Measurements from ENCODE around the gene NUP107.
A peak's percentile ranks its signal among the peaks of the same experiment; 100 is the strongest.

NUP107 gene

GRCh38 chr12:68743356-68743755 lies 56.6 kb downstream of the NUP107 start:
- no peaks in the 10 kb centered on the region for H3K9me3 ChIP-seq (ENCODE audit: control insufficient read depth, insufficient read depth, low read length)
- H3K9me2 ChIP-seq (replicated peaks; ENCODE audit: control insufficient read depth, low read length) = no peaks in the 10 kb centered on the region
- peak overlapping the region; percentile 33 for H3K4me3 ChIP-seq (ENCODE audit: low read length)
- H3K36me3 ChIP-seq (ENCODE audit: control insufficient read depth, low read length) = peaks cover 57% of the 10 kb centered on the region
- no peak for TF ChIP-seq CTCF (IDR thresholded peaks at IDR 0.05; ENCODE audit: low read depth, low read length, poor library complexity, severe bottlenecking)
- peaks cover 32% of the 10 kb centered on the region for H3F3A ChIP-seq (ENCODE audit: control insufficient read depth, insufficient read depth)
- no peaks in the 10 kb centered on the region for H3K27me3 ChIP-seq (ENCODE audit: control insufficient read depth, low read length)
- H4K20me1 ChIP-seq (ENCODE audit: control insufficient read depth, insufficient read depth, low read depth, low read length) = no peaks in the 10 kb centered on the region
- H3K4me1 ChIP-seq (ENCODE audit: control insufficient read depth, low read length) = peaks cover 36% of the 10 kb centered on the region
- peak overlapping the region; percentile 84 for H3K27ac ChIP-seq (ENCODE audit: low read depth, low read length)
- peak overlapping the region; percentile 57 for H3K4me2 ChIP-seq (ENCODE audit: low read length)
- peaks cover 32% of the 10 kb centered on the region for H3K79me2 ChIP-seq (ENCODE audit: control insufficient read depth, low read length)

- Histone ChIP-seq H3K4me1 (ENCODE audit: control insufficient read depth, low read length) (peaks cover 56% of the 10 kb centered on the region), H3K79me2 (ENCODE audit: control insufficient read depth, low read length) (peaks cover 53% of the 10 kb centered on the region), H3K4me2 (ENCODE audit: low read length) (peak overlapping the region; percentile 93), H3K9me3 (ENCODE audit: control insufficient read depth, insufficient read depth, low read length) (no peaks in the 10 kb centered on the region), H3K36me3 (ENCODE audit: control insufficient read depth, low read length) (peaks cover 69% of the 10 kb centered on the region), H4K20me1 (ENCODE audit: control insufficient read depth, insufficient read depth, low read depth, low read length) (no peaks in the 10 kb centered on the region), H3K27ac (ENCODE audit: low read depth, low read length) (peak overlapping the region; percentile 84), H3K4me3 (ENCODE audit: low read length) (peak overlapping the region; percentile 99), H3F3A (ENCODE audit: control insufficient read depth, insufficient read depth) (peaks cover 31% of the 10 kb centered on the region), H3K27me3 (ENCODE audit: control insufficient read depth, low read length) (no peaks in the 10 kb centered on the region), H3K9me2 (replicated peaks; ENCODE audit: control insufficient read depth, low read length) (no peaks in the 10 kb centered on the region)
- TF ChIP-seq EZH2phosphoT487 (IDR thresholded peaks at IDR 0.05; ENCODE audit: borderline replicate concordance, low read length) (no peak), CTCF (IDR thresholded peaks at IDR 0.05; ENCODE audit: low read depth, low read length, poor library complexity, severe bottlenecking) (no peak)
Observed at GRCh38 chr12:68745376-68745903, 58.7 kb downstream of the NUP107 start.

DNA sequence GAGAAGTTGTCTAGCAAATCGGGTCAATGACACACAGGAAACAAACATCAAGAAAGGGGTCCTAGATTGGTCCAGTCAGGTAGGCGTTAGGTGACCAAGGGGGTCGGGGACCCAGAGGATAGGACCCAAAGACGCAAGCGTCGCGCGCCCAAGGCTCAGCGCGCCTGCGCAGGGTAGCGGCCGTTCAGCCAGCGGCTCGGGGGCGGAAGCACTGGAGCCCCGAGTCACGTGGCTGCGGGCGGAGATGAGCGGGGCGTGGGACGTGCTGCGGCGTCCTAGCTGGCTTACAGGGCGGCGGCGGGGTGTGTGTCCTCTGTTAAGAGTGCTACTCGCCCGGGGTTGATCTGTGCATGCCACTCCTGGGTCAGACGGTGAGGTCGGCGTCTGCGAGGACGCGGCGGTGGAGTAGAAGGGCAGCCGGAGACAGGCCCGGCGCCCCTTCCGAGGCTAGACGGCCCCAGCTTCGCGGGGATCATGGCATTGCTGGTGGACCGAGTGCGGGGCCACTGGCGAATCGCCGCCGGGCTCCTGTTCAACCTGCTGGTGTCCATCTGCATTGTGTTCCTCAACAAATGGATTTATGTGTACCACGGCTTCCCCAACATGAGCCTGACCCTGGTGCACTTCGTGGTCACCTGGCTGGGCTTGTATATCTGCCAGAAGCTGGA lies 59.3 kb downstream of the NUP107 start, which contains the start of gene SLC35E3:
TSS of gene SLC35E3 (plus strand) at position 273 of the 668 bp plus-strand sequence. CDS start at position 475, 202 bp downstream.
- Histone ChIP-seq H3K9me2 (replicated peaks; ENCODE audit: control insufficient read depth, low read length) (no peaks in the 10 kb centered on the region), H3K27me3 (ENCODE audit: control insufficient read depth, low read length) (no peaks in the 10 kb centered on the region), H4K20me1 (ENCODE audit: control insufficient read depth, insufficient read depth, low read depth, low read length) (no peaks in the 10 kb centered on the region), H3K4me1 (ENCODE audit: control insufficient read depth, low read length) (peaks cover 57% of the 10 kb centered on the region), H3K36me3 (ENCODE audit: control insufficient read depth, low read length) (peaks cover 74% of the 10 kb centered on the region), H3K4me3 (ENCODE audit: low read length) (peak within 1 kb of the TSS; percentile 99), H3K27ac (ENCODE audit: low read depth, low read length) (peak within 1 kb of the TSS; percentile 84), H3K9me3 (ENCODE audit: control insufficient read depth, insufficient read depth, low read length) (no peaks in the 10 kb centered on the region), H3K79me2 (ENCODE audit: control insufficient read depth, low read length) (peaks cover 59% of the 10 kb centered on the region), H3F3A (ENCODE audit: control insufficient read depth, insufficient read depth) (peaks cover 25% of the 10 kb centered on the region), H3K4me2 (ENCODE audit: low read length) (peak within 1 kb of the TSS; percentile 93)
- no peak for TF ChIP-seq EZH2phosphoT487 (IDR thresholded peaks at IDR 0.05; ENCODE audit: borderline replicate concordance, low read length)
- TF ChIP-seq CTCF (IDR thresholded peaks at IDR 0.05; ENCODE audit: low read depth, low read length, poor library complexity, severe bottlenecking) = peak; percentile 0

All from DOHH2 (cell line).